Measurements from ENCODE around the gene CEL. TPM values are rescaled to one million over a fixed set of nuclear protein-coding genes. Genes with fewer than 3 reads are reported as not detected.

Gene CEL
- total and polyA plus RNA-seq, 2 donors (not counting 3 experiments of a cell fraction or from before 2014, with no cell fraction given) = 0.92 to 1.1 TPM

DNA sequence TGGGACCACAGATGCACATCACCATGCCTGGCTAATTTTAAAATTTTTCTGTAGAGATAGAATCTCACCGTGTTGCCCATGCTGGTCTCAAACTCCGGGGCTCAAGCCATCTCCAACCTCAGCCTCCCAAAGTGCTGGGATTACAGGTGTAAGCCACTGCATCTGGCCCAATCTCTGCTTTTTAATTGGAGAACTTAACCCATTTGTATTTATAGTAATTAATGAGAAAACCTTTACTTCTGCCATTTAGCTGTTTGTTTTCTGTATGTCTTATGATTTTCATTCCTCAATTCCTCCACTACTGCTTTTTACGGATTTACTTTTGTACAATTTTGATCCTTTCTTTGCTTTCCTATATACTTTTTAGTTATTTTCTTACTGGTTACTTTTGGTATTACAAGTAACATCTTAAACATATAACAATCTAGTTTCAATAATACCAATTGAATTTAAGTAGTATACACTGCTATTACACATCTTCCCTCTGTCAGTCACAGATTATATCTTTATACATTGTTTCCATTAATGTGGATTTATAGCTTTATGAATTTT, 33.1 kb downstream of the CEL start:
- Histone ChIP-seq H3K4me1 (ENCODE audit: control insufficient read depth, extremely low read depth, insufficient read depth, low read length) (no peaks in the 10 kb centered on the region), H2AFZ (ENCODE audit: low read depth, low read length) (no peak overlapping the region), H3K79me2 (ENCODE audit: control insufficient read depth, insufficient read depth, low read length) (no peaks in the 10 kb centered on the region), H3K27me3 (ENCODE audit: control insufficient read depth in 2 of 2, insufficient read depth in 2 of 2, low read length in 2 of 2) (no peaks in the 10 kb centered on the region), H3K9me3 (replicated peaks; ENCODE audit: control insufficient read depth, insufficient read depth, low read length) (no peaks in the 10 kb centered on the region), H3K9ac (replicated peaks; ENCODE audit: extremely low read depth, insufficient read depth, low read length) (no peak overlapping the region), H3K27ac (ENCODE audit: insufficient read depth, low read depth, low read length) (no peak overlapping the region), H3K4me2 (ENCODE audit: insufficient read depth, low read length) (no peak overlapping the region), H3K36me3 (ENCODE audit: control insufficient read depth in 2 of 2, extremely low read depth in 1 of 2, insufficient read depth in 2 of 2, low read length in 2 of 2) (peaks cover 2 to 16% of the 10 kb centered on the region in 2 experiments), H3K9me1 (replicated peaks; ENCODE audit: control insufficient read depth, extremely low read depth, insufficient read depth, low read length) (no peaks in the 10 kb centered on the region), H3K4me3 (replicated peaks in 1 of 3; ENCODE audit: insufficient read depth in 1 of 3, low read depth in 1 of 3, low read length in 3 of 3) (no peak overlapping the region), H4K20me1 (replicated peaks; ENCODE audit: control insufficient read depth, extremely low read depth, insufficient read depth, low read length) (no peaks in the 10 kb centered on the region)
- TF ChIP-seq JUN (IDR thresholded peaks at IDR 0.05; ENCODE audit: borderline replicate concordance, insufficient read depth, insufficient read length, low read depth) = no peak
- no peak for TF ChIP-seq GATA2 (IDR thresholded peaks at IDR 0.05; ENCODE audit: insufficient read depth, insufficient read length, low read depth, low read length)
- TF ChIP-seq, protein P1, sequence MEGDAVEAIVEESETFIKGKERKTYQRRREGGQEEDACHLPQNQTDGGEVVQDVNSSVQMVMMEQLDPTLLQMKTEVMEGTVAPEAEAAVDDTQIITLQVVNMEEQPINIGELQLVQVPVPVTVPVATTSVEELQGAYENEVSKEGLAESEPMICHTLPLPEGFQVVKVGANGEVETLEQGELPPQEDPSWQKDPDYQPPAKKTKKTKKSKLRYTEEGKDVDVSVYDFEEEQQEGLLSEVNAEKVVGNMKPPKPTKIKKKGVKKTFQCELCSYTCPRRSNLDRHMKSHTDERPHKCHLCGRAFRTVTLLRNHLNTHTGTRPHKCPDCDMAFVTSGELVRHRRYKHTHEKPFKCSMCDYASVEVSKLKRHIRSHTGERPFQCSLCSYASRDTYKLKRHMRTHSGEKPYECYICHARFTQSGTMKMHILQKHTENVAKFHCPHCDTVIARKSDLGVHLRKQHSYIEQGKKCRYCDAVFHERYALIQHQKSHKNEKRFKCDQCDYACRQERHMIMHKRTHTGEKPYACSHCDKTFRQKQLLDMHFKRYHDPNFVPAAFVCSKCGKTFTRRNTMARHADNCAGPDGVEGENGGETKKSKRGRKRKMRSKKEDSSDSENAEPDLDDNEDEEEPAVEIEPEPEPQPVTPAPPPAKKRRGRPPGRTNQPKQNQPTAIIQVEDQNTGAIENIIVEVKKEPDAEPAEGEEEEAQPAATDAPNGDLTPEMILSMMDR (IDR thresholded peaks at IDR 0.05; ENCODE audit: extremely low read depth in 1 of 2, insufficient read depth in 1 of 2, low read depth in 1 of 2, low read length in 2 of 2) = no peak
- TF ChIP-seq, protein P2, sequence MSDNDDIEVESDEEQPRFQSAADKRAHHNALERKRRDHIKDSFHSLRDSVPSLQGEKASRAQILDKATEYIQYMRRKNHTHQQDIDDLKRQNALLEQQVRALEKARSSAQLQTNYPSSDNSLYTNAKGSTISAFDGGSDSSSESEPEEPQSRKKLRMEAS (IDR thresholded peaks at IDR 0.05; ENCODE audit: insufficient read depth, insufficient read length) = no peak
- TF ChIP-seq MYC (IDR thresholded peaks at IDR 0.05; ENCODE audit: low read depth, low read length) = no peak
- TF ChIP-seq POLR2A (IDR thresholded peaks at IDR 0.05; ENCODE audit: low read depth, low read length) = no peak
- TF ChIP-seq POLR2AphosphoS5 (IDR thresholded peaks at IDR 0.05; ENCODE audit: insufficient read depth, low read depth, low read length) = no peak
- TF ChIP-seq FOS (IDR thresholded peaks at IDR 0.05; ENCODE audit: borderline replicate concordance, insufficient read depth, low read length) = no peak
- no peak for TF ChIP-seq EZH2 (IDR thresholded peaks at IDR 0.05; ENCODE audit: borderline replicate concordance, low read depth, low read length, severe bottlenecking)
- DNase-seq (ENCODE audit: low read depth, low spot score) (no peak), FAIRE-seq (no peak)
- dilution Hi-C loops (cut with MboI; ENCODE audit: extremely low pct_ligation_motif_present, low sequenced_read_pairs) (no loop called here), intact Hi-C loops (cut with micrococcal nuclease) (no loop called here)
- ChIA-PET POLR2A (no interaction called here), CTCF (interaction anchor here (5.6 kb wide), 1 partner anchor 49 kb away, joined by 23 read pairs; no protein-coding TSS in a partner anchor)
- no TSS peak for BruUV-seq (replicated peaks)

All from endothelial cell of umbilical vein (primary cell).